ENCODE measurements around the gene PIK3AP1.
"Not testable (repeated sequence)": the region's sequence is repeated elsewhere in the genome, so short reads cannot be mapped to it uniquely, and the experiment has no call there.

Gene PIK3AP1, protein sequence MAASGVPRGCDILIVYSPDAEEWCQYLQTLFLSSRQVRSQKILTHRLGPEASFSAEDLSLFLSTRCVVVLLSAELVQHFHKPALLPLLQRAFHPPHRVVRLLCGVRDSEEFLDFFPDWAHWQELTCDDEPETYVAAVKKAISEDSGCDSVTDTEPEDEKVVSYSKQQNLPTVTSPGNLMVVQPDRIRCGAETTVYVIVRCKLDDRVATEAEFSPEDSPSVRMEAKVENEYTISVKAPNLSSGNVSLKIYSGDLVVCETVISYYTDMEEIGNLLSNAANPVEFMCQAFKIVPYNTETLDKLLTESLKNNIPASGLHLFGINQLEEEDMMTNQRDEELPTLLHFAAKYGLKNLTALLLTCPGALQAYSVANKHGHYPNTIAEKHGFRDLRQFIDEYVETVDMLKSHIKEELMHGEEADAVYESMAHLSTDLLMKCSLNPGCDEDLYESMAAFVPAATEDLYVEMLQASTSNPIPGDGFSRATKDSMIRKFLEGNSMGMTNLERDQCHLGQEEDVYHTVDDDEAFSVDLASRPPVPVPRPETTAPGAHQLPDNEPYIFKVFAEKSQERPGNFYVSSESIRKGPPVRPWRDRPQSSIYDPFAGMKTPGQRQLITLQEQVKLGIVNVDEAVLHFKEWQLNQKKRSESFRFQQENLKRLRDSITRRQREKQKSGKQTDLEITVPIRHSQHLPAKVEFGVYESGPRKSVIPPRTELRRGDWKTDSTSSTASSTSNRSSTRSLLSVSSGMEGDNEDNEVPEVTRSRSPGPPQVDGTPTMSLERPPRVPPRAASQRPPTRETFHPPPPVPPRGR

DNA sequence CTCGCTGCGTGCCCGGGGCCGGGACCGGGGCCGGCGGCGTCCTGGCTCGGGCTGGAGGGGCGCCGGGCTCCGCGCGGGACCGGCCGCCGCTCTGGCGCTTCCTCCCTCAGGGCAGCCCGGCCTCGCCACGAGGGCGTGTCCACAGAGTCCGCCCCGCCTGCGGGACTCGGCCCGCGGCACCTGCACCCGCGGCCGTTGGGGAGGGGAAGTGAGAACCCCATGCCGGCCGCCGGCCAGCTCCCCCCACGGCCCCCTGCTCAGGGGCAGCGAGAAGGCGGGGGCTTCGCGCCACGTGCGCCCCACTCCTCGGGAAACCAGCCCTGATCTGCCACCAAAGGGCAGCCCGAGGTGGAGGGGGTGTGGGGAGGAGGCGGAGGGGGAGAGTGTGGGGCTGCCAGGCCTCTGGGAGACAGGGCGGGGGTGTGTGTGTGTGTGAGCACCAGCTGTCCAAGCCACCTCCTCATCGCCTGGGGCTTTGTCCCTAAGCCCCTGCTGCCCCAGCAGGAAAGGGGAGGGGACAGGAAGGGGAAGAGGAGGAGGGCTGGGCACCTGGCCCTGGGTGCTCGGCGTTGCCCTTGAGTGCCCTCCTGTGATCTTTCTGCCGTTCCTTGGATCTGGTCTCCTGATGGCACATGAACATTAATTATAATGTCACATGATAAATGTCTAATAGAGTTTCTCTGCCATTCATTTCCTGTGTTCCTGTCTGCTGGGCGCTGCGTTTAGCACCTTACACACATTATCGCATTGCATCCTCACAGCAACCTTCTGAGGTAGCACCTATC, at the start of gene PIK3AP1:
PIK3AP1 (minus strand) TSS at position 93 of the 785 bp plus-strand sequence. CDS start 120 bp downstream, outside the sequence.
- Histone ChIP-seq H3K27ac (peak within 1 kb of the TSS; percentile 10 to 90 (median 72)), H3K4me3 (peak within 1 kb of the TSS; percentile 35 to 55 (median 43))

- H3K4me3 ChIP-seq, result no peak overlapping the region
- no peak overlapping the region for H3K27ac ChIP-seq
Measured at GRCh38 chr10:96768136-96768535, 47.8 kb upstream of the PIK3AP1 start.

- Histone ChIP-seq H3K4me3 (no peak overlapping the region), H3K27ac (no peak overlapping the region)
Measured at GRCh38 chr10:96767611-96768010, 47.3 kb upstream of the PIK3AP1 start.

DNA sequence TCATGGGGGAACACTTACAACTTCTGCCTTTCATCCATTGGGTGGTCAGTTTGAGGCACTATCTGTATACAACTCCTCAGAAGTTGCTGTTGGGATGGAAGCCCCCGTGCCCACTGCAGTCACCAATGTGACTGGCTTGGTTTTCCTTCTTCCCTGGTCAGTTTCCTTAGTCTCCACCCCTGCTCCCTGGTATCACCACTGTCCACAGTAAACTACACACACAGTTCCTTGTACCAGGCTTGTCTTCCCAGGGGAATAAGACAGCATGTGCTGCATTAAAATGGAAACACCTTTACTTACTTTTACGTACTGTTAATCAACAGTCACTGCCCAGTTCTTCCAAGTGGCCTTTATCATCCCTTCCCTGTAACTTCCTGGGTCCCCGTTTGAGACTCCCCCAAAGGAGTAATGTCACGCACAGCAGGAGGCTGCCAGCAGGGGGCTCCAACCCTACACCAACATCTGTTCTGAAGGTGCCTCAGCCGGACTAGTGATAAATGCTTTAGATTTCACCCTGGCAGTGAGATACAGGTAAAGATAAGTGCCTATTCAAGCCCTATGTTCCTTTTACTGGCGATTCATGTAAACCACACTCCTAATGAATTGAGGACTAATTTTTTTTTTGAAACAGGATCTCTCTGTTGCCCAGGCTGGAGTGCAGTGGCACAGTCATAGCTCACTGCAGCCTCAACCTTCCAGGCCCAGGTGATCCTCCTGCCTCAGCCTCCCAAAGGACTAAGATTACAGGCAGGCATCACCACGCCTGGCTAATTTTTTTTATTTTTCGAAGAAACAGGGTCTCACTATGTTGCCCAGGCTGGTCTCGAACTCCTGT, 45.3 kb upstream of the PIK3AP1 start:
- H3K4me3 ChIP-seq, result no peak overlapping the region
- no peak overlapping the region for H3K27ac ChIP-seq

- Histone ChIP-seq H3K27ac (no peak overlapping the region), H3K4me3 (no peak overlapping the region)
Measured at GRCh38 chr10:96764425-96765060, 44.2 kb upstream of the PIK3AP1 start.

- no peak overlapping the region for H3K27ac ChIP-seq
- H3K4me3 ChIP-seq, result no peak overlapping the region
Measured at GRCh38 chr10:96758423-96758822, 38.1 kb upstream of the PIK3AP1 start.

- H3K27ac ChIP-seq, result no peak overlapping the region
Measured at GRCh38 chr10:96756111-96756903, 36.0 kb upstream of the PIK3AP1 start.

GRCh38 chr10:96753956-96754355, 33.6 kb upstream of the PIK3AP1 start:
- Histone ChIP-seq H3K27ac (no peak overlapping the region), H3K4me3 (no peak overlapping the region)

More at GRCh38 chr10:96756111-96756903, 36.0 kb upstream of the PIK3AP1 start:
- H3K4me3 ChIP-seq, result no peak overlapping the region

- Histone ChIP-seq H3K27ac (no peak overlapping the region), H3K4me3 (no peak overlapping the region)
Measured at GRCh38 chr10:96752375-96752774, 32.1 kb upstream of the PIK3AP1 start.

DNA sequence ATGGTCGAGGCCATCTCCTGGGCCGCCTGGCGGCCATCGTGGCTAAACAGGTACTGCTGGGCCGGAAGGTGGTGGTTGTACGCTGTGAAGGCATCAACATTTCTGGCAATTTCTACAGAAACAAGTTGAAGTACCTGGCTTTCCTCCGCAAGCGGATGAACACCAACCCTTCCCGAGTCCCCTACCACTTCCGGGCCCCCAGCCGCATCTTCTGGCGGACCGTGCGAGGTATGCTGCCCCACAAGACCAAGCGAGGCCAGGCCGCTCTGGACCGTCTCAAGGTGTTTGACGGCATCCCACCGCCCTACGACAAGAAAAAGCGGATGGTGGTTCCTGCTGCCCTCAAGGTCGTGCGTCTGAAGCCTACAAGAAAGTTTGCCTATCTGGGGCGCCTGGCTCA, 30.0 kb upstream of the PIK3AP1 start:
- not testable (repeated sequence) for H3K4me3 ChIP-seq, H3K27ac ChIP-seq

DNA sequence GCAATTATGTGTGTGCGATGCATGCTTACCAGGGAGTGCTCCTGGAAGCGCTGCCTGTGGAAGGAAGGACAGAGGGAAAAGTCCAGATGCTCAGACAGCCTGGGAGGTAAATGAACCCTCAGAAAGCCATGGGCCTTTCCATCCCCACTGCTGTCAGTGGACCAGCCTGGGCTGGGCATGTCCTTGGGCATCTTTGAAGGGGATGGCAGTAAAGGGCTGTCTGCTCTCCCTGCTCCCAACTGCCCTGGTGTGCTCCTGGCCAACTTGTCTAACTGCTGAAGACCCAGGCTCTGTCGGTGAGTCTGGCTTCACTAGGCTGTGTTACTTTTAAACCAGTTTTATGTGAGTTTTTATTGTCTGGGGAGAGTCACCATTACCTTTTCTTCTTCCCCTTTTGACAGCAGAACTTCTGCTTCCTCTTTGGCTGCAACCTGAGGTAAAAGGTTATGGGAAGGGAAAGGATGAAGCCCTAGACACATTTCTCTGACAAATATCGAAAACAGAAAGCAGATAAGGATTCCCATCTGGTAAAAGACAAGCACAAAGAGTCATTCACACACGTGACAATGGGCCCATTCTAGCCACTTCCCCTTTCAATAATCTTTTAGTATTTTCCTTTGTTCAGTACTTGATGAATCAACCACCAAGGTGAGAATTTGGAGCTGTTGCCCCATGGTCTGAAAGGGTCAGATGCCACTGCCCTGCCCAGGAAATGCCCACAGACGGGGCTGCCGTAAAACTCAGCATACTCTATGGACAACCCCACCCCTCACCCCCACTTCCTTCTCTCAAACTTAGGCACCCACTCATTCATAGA, 27.6 kb upstream of the PIK3AP1 start:
- Histone ChIP-seq H3K4me3 (no peak overlapping the region), H3K27ac (peak overlapping the region in 3 of 21 experiments; percentile 18 to 29 (median 18))

DNA sequence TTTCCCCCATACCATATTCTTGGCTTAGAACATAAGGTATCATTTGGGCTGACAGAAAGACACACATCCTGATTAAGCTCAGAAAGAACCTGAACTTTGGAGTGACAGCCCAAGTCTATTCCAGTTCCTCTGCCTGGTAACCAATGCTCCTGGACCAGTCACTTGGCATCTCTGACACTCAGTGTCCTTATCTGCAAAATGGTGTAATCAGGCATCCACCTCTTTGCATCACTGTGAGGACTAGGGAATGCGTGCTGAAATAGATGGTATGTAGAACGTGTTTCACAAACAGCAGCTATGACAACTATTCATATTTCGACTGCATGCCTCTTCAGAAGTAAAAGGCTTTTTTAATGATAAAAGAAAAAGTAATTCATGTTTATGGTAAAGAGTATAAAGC, 26.2 kb upstream of the PIK3AP1 start:
- H3K27ac ChIP-seq, result no peak overlapping the region
- no peak overlapping the region for H3K4me3 ChIP-seq

DNA sequence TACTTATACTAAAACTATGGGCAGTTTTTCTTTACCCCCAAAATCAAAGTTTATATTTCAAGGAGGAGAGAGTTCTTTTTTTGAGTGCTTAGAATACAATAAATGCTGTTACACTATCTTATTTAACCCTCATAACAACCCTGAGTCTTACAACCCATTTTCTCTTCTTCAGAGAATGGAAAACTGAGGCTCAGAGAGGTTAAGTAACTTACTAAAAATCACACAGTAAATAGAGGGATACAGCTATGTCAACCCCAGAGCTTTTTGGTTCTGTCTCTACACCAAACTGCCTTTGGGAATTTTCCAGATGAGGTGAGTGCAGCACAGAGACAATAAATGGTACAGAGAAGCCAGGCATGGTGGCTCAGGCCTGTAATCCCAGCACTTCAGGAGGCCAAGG, 25.6 kb upstream of the PIK3AP1 start:
- H3K4me3 ChIP-seq, result no peak overlapping the region
- H3K27ac ChIP-seq, result no peak overlapping the region

- no peak overlapping the region for H3K27ac ChIP-seq
Measured at GRCh38 chr10:96743988-96744585, 23.8 kb upstream of the PIK3AP1 start.

DNA sequence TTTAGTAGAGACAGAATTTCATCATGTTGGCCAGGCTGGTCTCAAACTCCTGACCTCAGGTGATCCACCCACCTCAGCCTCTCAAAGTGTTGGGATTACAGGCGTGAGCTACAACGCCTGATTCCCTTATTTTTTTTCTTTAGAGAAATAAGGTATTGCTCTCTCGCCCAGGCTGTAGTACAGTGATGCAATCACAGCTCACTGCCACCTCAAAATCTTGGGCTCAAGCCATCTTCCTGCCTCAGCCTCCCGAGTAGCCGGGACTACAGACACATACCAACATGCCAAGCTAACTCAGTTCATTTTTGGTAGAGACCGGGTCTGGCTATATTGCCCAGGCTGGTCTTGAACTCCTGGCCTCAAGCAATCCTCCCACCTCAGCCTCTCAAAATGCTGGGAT, 21.2 kb upstream of the PIK3AP1 start:
- H3K27ac ChIP-seq, result peak overlapping the region in 8 of 21 experiments; percentile 6 to 78 (median 60)
- H3K4me3 ChIP-seq, result not testable (repeated sequence)

More at GRCh38 chr10:96743988-96744585, 23.8 kb upstream of the PIK3AP1 start:
- no peak overlapping the region for H3K4me3 ChIP-seq

- Histone ChIP-seq H3K4me3 (no peak overlapping the region), H3K27ac (peak overlapping the region in 9 of 21 experiments; percentile 9 to 78 (median 57))
Measured at GRCh38 chr10:96740579-96741281, 20.4 kb upstream of the PIK3AP1 start.

Data from skin epidermis (tissue), 12 donors.